RWPE2 (cell line): ENCODE measurements around the gene VPS45.

Experiments
- ATAC-seq: fragments of 200-7000 bp; cut with Tn5 transposase; 3 replicates; pipeline ENCODE4 v1.9.1; 2021; ENCODE audit warnings: low read depth
- DNase-seq: peaks from one replicate; pipeline ENCODE4 v3.0.0-alpha.2; 2020; ENCODE audit warnings: low spot score
- H3K27ac ChIP-seq: fragments of 450-650 bp; 2 replicates; pipeline ENCODE4 v1.5.1; 2017; ENCODE audit warnings: mild to moderate bottlenecking; ENCODE audit not compliant: poor library complexity, severe bottlenecking
- H3K27me3 ChIP-seq: fragments of 250-450 bp; sonication (Bioruptor Pico); 2 replicates; pipeline ENCODE4 v1.5.1; 2021; ENCODE audit warnings: mild to moderate bottlenecking, moderate library complexity; ENCODE audit not compliant: insufficient read depth, poor library complexity, severe bottlenecking
- H3K36me3 ChIP-seq: fragments of 250-450 bp; sonication (Bioruptor Pico); 2 replicates; pipeline ENCODE4 v1.5.1; 2020; ENCODE audit warnings: low read depth, mild to moderate bottlenecking, moderate library complexity
- H3K4me1 ChIP-seq: fragments of 250-450 bp; sonication (Bioruptor Pico); 2 replicates; pipeline ENCODE4 v1.5.1; 2021; ENCODE audit warnings: mild to moderate bottlenecking, moderate library complexity; ENCODE audit not compliant: insufficient read depth, poor library complexity, severe bottlenecking
- H3K4me3 ChIP-seq: fragments of 250-450 bp; sonication (Bioruptor Pico); 2 replicates; pipeline ENCODE4 v1.5.1; 2021; ENCODE audit warnings: mild to moderate bottlenecking, moderate library complexity; ENCODE audit not compliant: severe bottlenecking
- H3K9me3 ChIP-seq: fragments of 250-450 bp; sonication (Bioruptor Pico); 2 replicates; pipeline ENCODE4 v1.5.1; 2021; ENCODE audit warnings: mild to moderate bottlenecking, moderate library complexity; ENCODE audit not compliant: severe bottlenecking
- TF ChIP-seq, protein P1 (sequence below): fragments of 450-650 bp; IDR thresholded peaks from one replicate; pipeline ENCODE4 v1.5.1; 2017; ENCODE audit warnings: mild to moderate bottlenecking, moderate library complexity; ENCODE audit not compliant: poor library complexity, severe bottlenecking

The VPS45 gene

DNA sequence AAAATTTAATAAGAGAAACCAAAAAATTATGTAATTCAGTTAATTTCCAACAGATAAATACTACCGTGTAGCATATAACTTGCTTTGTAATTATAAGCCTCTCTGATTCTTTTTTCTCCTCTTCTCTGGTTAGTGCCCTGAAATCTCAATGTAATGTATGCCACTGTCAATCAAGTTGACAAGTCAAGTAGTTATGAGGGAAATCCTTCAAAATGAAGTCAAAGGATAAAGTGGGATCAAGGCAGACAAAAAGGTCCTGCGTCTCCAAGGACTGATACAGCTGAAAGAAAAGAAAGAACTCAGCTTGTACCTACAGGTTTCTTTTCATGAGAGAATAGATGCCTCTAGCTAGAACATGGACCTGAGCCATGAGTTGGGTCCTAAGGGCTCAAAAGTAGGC lies 19.8 kb downstream of the VPS45 start:
- TF ChIP-seq, protein P1, sequence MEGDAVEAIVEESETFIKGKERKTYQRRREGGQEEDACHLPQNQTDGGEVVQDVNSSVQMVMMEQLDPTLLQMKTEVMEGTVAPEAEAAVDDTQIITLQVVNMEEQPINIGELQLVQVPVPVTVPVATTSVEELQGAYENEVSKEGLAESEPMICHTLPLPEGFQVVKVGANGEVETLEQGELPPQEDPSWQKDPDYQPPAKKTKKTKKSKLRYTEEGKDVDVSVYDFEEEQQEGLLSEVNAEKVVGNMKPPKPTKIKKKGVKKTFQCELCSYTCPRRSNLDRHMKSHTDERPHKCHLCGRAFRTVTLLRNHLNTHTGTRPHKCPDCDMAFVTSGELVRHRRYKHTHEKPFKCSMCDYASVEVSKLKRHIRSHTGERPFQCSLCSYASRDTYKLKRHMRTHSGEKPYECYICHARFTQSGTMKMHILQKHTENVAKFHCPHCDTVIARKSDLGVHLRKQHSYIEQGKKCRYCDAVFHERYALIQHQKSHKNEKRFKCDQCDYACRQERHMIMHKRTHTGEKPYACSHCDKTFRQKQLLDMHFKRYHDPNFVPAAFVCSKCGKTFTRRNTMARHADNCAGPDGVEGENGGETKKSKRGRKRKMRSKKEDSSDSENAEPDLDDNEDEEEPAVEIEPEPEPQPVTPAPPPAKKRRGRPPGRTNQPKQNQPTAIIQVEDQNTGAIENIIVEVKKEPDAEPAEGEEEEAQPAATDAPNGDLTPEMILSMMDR: no peak
- Histone ChIP-seq H3K4me3 (no peak overlapping the region), H3K9me3 (no peaks in the 10 kb centered on the region), H3K4me1 (no peaks in the 10 kb centered on the region), H3K27me3 (no peaks in the 10 kb centered on the region), H3K36me3 (peaks cover 75% of the 10 kb centered on the region), H3K27ac (no peak overlapping the region)
- DNase-seq (no peak), ATAC-seq (no peak)

DNA sequence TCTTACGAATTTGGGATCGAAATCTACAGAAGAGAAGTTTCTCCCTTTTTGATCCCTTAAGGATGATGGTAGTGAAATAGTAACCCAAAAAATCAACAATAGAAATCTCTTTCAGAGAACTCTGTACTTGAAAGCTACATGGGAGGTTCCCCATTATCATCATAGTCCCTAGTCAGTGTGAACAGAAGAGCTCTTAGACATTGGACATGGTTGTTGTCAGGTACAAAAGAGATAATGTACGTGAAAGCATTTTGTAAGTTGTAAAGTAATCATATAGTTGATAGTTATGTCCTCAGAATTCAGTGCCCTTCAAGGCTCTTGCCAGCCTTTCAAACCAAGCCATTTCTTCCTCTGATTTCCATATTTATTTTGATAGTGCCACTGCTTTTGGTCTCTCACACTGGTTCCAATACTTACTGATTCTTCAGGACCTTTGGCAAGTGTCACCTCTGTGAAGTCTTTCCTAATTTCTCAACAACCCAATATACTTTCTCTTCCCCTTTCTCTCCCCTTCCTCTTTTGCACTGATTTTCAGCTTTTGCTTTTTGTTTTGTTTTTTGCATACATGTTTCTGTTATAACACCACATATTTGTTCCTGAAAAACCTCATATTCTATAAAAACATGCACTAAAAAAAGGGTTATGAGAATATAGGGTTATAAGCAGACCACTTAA lies 22.4 kb downstream of the VPS45 start:
- TF ChIP-seq, protein P1: no peak
- Histone ChIP-seq H3K4me1 (no peaks in the 10 kb centered on the region), H3K36me3 (peaks cover 74% of the 10 kb centered on the region), H3K27ac (no peak overlapping the region), H3K9me3 (peaks cover 1% of the 10 kb centered on the region), H3K4me3 (no peak overlapping the region), H3K27me3 (no peaks in the 10 kb centered on the region)
- DNase-seq (no peak), ATAC-seq (no peak)

DNA sequence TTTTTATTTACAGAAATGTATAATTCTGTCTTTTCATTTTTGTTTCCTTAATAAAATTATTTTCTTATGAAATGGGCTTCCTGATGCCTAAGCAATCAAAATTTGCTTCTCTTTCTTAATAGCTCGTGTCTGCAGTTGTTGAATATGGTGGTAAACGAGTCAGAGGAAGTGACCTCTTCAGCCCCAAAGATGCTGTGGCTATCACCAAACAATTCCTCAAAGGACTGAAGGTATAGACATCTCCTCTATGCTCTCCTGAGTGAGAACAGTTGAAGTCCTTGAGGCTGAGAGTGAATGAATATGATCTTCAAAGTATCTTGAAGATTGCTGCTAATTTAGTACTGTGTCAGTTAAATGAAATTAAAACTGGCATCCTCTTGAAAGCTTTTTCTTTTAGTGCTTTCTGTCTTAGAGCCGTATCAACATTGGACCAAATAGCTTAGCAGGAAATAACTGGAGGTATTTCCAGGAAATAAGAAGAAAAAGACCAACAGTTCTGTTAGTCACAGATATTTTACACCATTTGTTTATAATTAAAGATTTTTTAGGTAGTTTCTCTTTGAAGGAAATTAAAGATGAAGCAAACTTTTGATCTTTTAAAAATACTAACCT lies 24.7 kb downstream of the VPS45 start:
- TF ChIP-seq, protein P1: no peak
- no peaks in the 10 kb centered on the region for H3K27me3 ChIP-seq
- peaks cover 1% of the 10 kb centered on the region for H3K9me3 ChIP-seq
- ATAC-seq (no peak), DNase-seq (no peak)
- no peaks in the 10 kb centered on the region for H3K4me1 ChIP-seq
- H3K4me3 ChIP-seq: no peak overlapping the region
- H3K27ac ChIP-seq: no peak overlapping the region
- H3K36me3 ChIP-seq: peaks cover 56% of the 10 kb centered on the region

DNA sequence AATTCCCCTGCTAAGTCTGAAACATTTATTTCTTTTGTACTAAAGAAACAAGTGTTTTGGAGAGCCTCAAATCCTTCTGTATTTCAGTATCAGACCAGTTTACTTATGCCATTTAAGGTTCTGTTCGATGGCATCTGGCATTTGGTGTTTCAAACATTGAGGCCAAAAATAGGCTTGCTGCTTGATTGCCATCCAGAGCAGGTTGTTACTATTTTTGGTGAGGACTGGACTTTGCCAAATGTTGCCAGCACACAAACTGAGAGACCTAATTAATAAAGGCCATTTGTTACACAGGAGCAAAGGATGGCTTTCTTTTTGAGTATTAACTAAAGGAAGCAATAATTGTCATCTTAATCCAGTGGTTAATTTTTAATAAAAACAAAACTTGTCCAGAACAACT lies 26.2 kb downstream of the VPS45 start:
- H3K27me3 ChIP-seq: no peaks in the 10 kb centered on the region
- DNase-seq: no peak
- peaks cover 53% of the 10 kb centered on the region for H3K36me3 ChIP-seq
- no peak for ATAC-seq
- peaks cover 1% of the 10 kb centered on the region for H3K9me3 ChIP-seq
- no peak overlapping the region for H3K4me3 ChIP-seq
- no peak overlapping the region for H3K27ac ChIP-seq
- H3K4me1 ChIP-seq: no peaks in the 10 kb centered on the region
- TF ChIP-seq, protein P1: no peak

DNA sequence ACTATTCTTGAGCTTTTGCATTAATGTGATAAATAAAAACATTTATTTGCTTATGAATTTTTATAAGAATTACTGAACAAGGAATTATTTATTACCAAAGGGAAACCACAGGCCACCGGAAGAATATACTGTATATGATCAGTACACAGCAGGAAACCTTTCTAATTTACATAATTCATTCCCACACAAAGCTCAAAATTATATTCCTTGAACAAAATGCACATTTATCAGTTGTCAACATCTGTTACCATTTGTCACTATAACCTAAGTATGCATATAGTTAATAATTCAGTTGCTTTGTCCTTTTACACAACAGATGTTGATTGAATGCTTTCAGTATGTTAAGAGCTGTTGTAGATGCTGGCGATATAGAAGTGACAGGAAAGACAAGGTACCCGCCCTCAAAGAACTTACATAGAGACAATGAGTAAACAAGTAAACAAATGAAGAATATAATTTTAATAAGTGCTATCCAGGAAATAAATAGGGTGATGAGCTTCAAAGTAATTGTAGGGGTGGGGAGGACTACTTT lies 27.2 kb downstream of the VPS45 start:
- TF ChIP-seq, protein P1: no peak
- peaks cover 54% of the 10 kb centered on the region for H3K36me3 ChIP-seq

More for the DNA sequence above, 27.2 kb downstream of the VPS45 start:
- Histone ChIP-seq H3K27ac (no peak overlapping the region), H3K9me3 (peaks cover 1% of the 10 kb centered on the region), H3K4me3 (no peak overlapping the region), H3K4me1 (no peaks in the 10 kb centered on the region), H3K27me3 (no peaks in the 10 kb centered on the region)
- DNase-seq: no peak
- ATAC-seq: no peak
